HG02678 (cell line): Measurements from ENCODE around the gene CASQ2.

Experiments
- ATAC-seq: cut with Tn5 transposase; IDR thresholded peaks from one replicate; pipeline ENCODE4 v1.9.1; 2021; ENCODE audit warnings: mild to moderate bottlenecking, moderate library complexity; ENCODE audit not compliant: unreplicated experiment

The CASQ2 gene

GRCh38 chr1:115740811-115741210 is 27.7 kb downstream of the CASQ2 start:
- no peak for ATAC-seq

- no peak for ATAC-seq
These were observed 36.2 kb downstream of the CASQ2 start for GRCh38 chr1:115732316-115732715.

GRCh38 chr1:115729756-115730155 is 38.8 kb downstream of the CASQ2 start:
- ATAC-seq: peak; percentile 92

- ATAC-seq: no peak
These were observed 40.2 kb downstream of the CASQ2 start for GRCh38 chr1:115728341-115728740.

- ATAC-seq: no peak
These were observed 40.7 kb downstream of the CASQ2 start for GRCh38 chr1:115727706-115728249.

GRCh38 chr1:115726570-115726969 is 41.9 kb downstream of the CASQ2 start:
- ATAC-seq: no peak

GRCh38 chr1:115726161-115726560 is 42.4 kb downstream of the CASQ2 start:
- no peak for ATAC-seq

GRCh38 chr1:115725600-115725999 is 42.9 kb downstream of the CASQ2 start:
- no peak for ATAC-seq

- no peak for ATAC-seq
These were observed 44.8 kb downstream of the CASQ2 start for GRCh38 chr1:115723756-115724155.

GRCh38 chr1:115722221-115722620 is 46.3 kb downstream of the CASQ2 start:
- ATAC-seq: no peak

- ATAC-seq: no peak
These were observed 49.2 kb downstream of the CASQ2 start for GRCh38 chr1:115719285-115719684.

GRCh38 chr1:115718011-115718754 is 50.3 kb downstream of the CASQ2 start:
- ATAC-seq: no peak

GRCh38 chr1:115717541-115717940 is 51.0 kb downstream of the CASQ2 start:
- ATAC-seq: no peak

GRCh38 chr1:115714572-115715141 is 53.9 kb downstream of the CASQ2 start:
- no peak for ATAC-seq

- ATAC-seq: no peak
These were observed 54.6 kb downstream of the CASQ2 start for GRCh38 chr1:115713906-115714305.

GRCh38 chr1:115712911-115713609 is 55.5 kb downstream of the CASQ2 start:
- no peak for ATAC-seq

GRCh38 chr1:115710859-115711624 is 57.5 kb downstream of the CASQ2 start:
- no peak for ATAC-seq

- peak; percentile 66 for ATAC-seq
These were observed 61.7 kb downstream of the CASQ2 start for GRCh38 chr1:115706587-115707425.

- ATAC-seq: no peak
These were observed 62.6 kb downstream of the CASQ2 start for GRCh38 chr1:115705963-115706362.
